Esophagus squamous epithelium (tissue), 5 donors: ENCODE results near the gene ZBED5. TPM values are rescaled to one million over a fixed set of nuclear protein-coding genes. Genes with fewer than 3 reads are reported as not detected.

Source experiments
- DNase-seq: peaks from one replicate; lab custom pipeline; 2025; lab: John Stamatoyannopoulos, UW
- H3K27ac ChIP-seq, 4 donors: fragments of 200-600 bp; sonication (generic); one replicate each; pipeline ENCODE4 v1.5.1; 2016 to 2019; ENCODE audit warnings: mild to moderate bottlenecking in 1 of 4
- H3K27me3 ChIP-seq, 4 donors: fragments of 200-600 bp; sonication (generic); 1 replicate in 3 of 4; 2 replicates in 1 of 4; pipeline versions ENCODE4 v1.5.1 to v1.6.0; 2017 to 2021; ENCODE audit warnings: antibody characterized with exemption in 1 of 4
- H3K36me3 ChIP-seq, 3 donors: fragments of 200-600 bp; sonication (generic); one replicate each; pipeline ENCODE4 v1.5.1; 2016 to 2019
- H3K4me1 ChIP-seq, 3 donors: fragments of 200-600 bp; sonication (generic); one replicate each; pipeline ENCODE4 v1.5.1; 2017 to 2019
- H3K4me3 ChIP-seq, 4 donors: fragments of 200-600 bp; sonication (generic); 1 replicate in 3 of 4; 2 replicates in 1 of 4; pipeline ENCODE4 v1.5.1; 2016 to 2019; ENCODE audit warnings: mild to moderate bottlenecking in 2 of 4, moderate library complexity in 1 of 4
- H3K9me3 ChIP-seq, 3 donors: fragments of 200-600 bp; sonication (generic); one replicate each; pipeline ENCODE4 v1.5.1; 2016 to 2019
- POLR2A ChIP-seq, 4 donors: fragments of 450-650 bp; IDR thresholded peaks; one replicate each; pipeline ENCODE4 v1.6.1; 2017; ENCODE audit warnings: antibody characterized with exemption in 4 of 4, mild to moderate bottlenecking in 4 of 4, moderate library complexity in 3 of 4
- WGBS, 2 donors: methylation state at CpG; one replicate each; pipeline ENCODE4 v1.1.5; 2018; 5-methylcytosine and 5-hydroxymethylcytosine counted together
- intact Hi-C: fragments of 100-400 bp; cut with DNase I; formaldehyde crosslinking; loops from one replicate; pipeline ENCODE4 v1.15.0; 2022
- total RNA-seq, 4 donors: library from RNA; depleted of rRNA; stranded (reverse); fragments of >200 nt; gene quantifications; one replicate each; pipeline ENCODE4 v1.1.0, GENCODE V29; 2016
- TF ChIP-seq, protein P1 (sequence below), 6 experiments: fragments of 450-650 bp in 4 of 6; fragments of 200-600 bp in 2 of 6; sonication (generic) in 2 of 6; IDR thresholded peaks; one replicate each; pipeline ENCODE4 v1.5.1; 2016 to 2019; ENCODE audit warnings: antibody characterized with exemption in 6 of 6, mild to moderate bottlenecking in 4 of 6, moderate library complexity in 4 of 6
- donor health status: DM: yes; HTN: yes; CAD: no.

Gene ZBED5
- total RNA-seq, 4 donors from 2014 or later: 13.4 to 39.5 (median 25.0) TPM

DNA sequence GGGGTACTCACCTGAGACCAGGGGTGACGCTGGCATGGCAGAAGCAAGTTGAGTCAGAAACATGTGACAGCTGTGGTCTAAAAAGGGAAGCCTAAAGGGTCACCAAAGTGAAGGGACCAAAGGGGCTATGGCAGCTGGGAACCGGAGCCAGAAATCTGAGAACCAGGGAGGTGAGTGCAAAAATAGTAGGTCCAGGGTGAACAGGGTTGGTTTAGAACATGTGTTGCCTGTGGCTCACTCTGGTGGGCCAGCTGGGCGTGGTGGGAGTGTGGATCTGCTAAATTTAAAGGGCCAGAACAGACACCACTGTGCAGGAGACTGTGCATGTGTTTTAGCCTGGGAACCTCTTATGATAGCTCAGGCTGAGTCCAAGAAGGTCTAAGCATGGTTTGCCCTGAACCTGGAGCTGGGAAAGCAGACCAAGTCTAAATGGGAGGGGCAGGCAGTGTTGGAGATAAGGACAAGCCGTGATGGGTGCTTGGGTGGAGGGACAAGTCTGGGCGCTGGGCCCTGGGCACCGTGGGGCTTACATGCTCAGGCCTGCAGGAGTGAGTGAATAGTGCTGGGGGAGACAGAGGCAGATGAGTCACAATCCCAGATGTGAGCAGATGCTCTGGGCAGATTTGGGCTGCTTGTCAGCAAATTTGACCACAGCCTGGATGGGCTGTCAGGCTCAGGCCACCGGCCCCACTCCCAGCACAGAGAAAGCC is 41.4 kb upstream of the ZBED5 start:
- H3K4me1 ChIP-seq: peaks cover 47 to 92% (median 61%) of the 10 kb centered on the region in 3 donors
- 23 to 41% methylated on average over 5 to 7 of the region's 7 CpGs for WGBS, 2 donors

GRCh38 chr11:10898763-10899025 is 40.8 kb upstream of the ZBED5 start:
- Histone ChIP-seq H3K4me1 (peaks cover 47 to 97% (median 66%) of the 10 kb centered on the region in 3 donors), H3K36me3 (no peaks in the 10 kb centered on the region), H3K9me3 (no peaks in the 10 kb centered on the region), H3K27me3 (no peaks in the 10 kb centered on the region), H3K27ac (peak overlapping the region; percentile 90 to 97 (median 95)), H3K4me3 (no peak overlapping the region)
- no peak for DNase-seq
- 79 to 83% methylated on average over 4 of the region's 4 CpGs for WGBS, 2 donors
- TF ChIP-seq, protein P1, sequence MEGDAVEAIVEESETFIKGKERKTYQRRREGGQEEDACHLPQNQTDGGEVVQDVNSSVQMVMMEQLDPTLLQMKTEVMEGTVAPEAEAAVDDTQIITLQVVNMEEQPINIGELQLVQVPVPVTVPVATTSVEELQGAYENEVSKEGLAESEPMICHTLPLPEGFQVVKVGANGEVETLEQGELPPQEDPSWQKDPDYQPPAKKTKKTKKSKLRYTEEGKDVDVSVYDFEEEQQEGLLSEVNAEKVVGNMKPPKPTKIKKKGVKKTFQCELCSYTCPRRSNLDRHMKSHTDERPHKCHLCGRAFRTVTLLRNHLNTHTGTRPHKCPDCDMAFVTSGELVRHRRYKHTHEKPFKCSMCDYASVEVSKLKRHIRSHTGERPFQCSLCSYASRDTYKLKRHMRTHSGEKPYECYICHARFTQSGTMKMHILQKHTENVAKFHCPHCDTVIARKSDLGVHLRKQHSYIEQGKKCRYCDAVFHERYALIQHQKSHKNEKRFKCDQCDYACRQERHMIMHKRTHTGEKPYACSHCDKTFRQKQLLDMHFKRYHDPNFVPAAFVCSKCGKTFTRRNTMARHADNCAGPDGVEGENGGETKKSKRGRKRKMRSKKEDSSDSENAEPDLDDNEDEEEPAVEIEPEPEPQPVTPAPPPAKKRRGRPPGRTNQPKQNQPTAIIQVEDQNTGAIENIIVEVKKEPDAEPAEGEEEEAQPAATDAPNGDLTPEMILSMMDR (IDR thresholded peaks at IDR 0.05): no peak
- TF ChIP-seq POLR2A (IDR thresholded peaks at IDR 0.05): no peak
- intact Hi-C loops: no loop called here

More for the DNA sequence above, 41.4 kb upstream of the ZBED5 start:
- Histone ChIP-seq H3K9me3 (no peaks in the 10 kb centered on the region), H3K4me3 (peak overlapping the region in 2 of 4 donors; percentile 22 to 42), H3K27ac (peak overlapping the region; percentile 90 to 97 (median 95)), H3K36me3 (no peaks in the 10 kb centered on the region), H3K27me3 (no peaks in the 10 kb centered on the region)
- TF ChIP-seq, protein P1 (IDR thresholded peaks at IDR 0.05): no peak
- TF ChIP-seq POLR2A (IDR thresholded peaks at IDR 0.05): peak in 2 of 4 donors; percentile 3 to 27
- DNase-seq: no peak
- intact Hi-C loops: no loop called here

DNA sequence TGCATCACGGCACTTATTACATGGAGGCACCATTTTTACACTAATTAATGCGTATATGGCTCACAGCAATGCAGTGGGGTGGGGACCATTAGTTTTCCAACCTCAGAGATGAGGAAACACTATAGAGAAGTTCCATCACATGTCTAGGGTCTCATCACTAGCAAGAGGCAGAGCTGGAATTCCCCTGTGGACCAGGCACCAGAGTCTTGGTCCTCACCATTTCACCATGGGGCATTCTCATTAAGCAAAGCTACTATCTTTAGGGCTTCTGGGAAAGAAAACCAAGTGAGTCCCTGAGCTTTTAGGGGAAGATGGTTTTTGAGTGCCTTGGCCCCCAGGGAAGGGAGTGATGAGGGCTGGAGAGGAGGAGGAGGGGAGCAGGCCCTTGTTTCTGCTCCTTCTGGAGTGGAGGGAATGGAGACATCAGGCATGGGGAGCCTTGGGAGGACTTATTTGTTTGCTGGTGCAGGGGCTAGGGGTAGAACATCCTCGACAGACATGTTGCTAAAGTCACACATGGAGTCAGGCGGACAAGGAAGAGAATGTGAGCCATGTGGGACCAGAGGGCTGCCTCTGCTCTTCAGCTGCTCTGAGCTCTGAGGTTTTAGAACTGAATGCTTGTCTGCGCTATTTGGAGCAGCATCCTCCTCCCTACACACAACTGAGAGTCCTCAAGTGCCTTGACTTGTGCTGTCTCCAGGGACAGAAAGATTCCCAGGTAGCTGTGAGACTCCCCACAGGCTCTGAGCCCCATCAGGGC is 40.3 kb upstream of the ZBED5 start:
- DNase-seq: no peak
- intact Hi-C loops: no loop called here
- 85 to 92% methylated on average over 2 to 5 of the region's 5 CpGs for WGBS, 2 donors
- H3K9me3 ChIP-seq: no peaks in the 10 kb centered on the region
- no peak for TF ChIP-seq POLR2A (IDR thresholded peaks at IDR 0.05)
- TF ChIP-seq, protein P1 (IDR thresholded peaks at IDR 0.05): no peak
- H3K27me3 ChIP-seq: no peaks in the 10 kb centered on the region
- H3K27ac ChIP-seq: peak overlapping the region; percentile 90 to 97 (median 95)
- H3K4me3 ChIP-seq: no peak overlapping the region
- no peaks in the 10 kb centered on the region for H3K36me3 ChIP-seq
- peaks cover 47 to 100% (median 64%) of the 10 kb centered on the region in 3 donors for H3K4me1 ChIP-seq

DNA sequence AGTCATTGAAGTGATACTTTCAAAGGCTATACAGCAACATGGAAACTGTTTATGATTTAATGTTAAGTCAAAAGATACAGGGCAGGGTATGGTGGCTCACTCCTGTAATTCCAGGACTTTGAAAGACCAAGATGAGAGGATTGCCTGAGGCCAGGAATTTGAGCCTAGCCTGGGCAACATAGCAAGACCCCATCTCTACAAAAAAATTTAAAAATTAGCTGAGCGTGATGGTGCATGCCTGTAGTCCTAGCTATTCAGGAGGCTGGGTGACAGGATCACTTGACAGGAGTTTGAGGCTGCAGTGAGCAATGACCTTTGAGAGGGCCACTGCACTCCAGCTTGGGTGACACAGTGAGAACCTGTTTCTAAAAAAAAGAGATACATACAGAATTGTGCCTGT is 39.3 kb upstream of the ZBED5 start:
- peaks cover 43 to 91% (median 54%) of the 10 kb centered on the region in 3 donors for H3K4me1 ChIP-seq
- TF ChIP-seq, protein P1 (IDR thresholded peaks at IDR 0.05): no peak
- TF ChIP-seq POLR2A (IDR thresholded peaks at IDR 0.05): no peak
- intact Hi-C loops: no loop called here
- peak overlapping the region; percentile 57 to 81 (median 72) for H3K27ac ChIP-seq
- no peaks in the 10 kb centered on the region for H3K9me3 ChIP-seq
- no peak overlapping the region for H3K4me3 ChIP-seq
- no peak for DNase-seq
- WGBS, 2 donors: 89 to 100% methylated on average over 1 of the region's 1 CpG
- H3K27me3 ChIP-seq: no peaks in the 10 kb centered on the region
- no peaks in the 10 kb centered on the region for H3K36me3 ChIP-seq

DNA sequence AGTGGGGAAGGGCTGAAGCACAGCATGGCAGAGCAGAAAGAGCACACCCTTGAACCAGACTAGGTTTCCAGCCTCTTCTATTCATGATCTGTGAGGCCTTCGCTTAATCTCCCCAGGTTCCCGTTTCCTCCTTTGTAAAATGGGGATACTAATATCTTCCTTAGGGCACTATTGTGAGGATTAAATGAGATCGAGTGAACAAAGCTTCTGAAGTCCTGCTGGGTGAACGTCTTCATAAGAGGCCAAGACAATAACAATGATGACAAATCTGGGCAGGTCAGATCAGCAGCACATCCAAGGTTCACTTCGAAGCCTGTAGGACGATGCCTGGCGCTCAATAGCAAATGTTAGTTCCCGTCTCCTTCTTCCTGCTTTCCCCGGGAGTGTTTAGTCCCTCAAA is 38.6 kb upstream of the ZBED5 start:
- TF ChIP-seq, protein P1 (IDR thresholded peaks at IDR 0.05): no peak
- TF ChIP-seq POLR2A (IDR thresholded peaks at IDR 0.05): no peak
- WGBS, 2 donors: 34 to 47% methylated on average over 9 of the region's 9 CpGs
- Histone ChIP-seq H3K27me3 (no peaks in the 10 kb centered on the region), H3K9me3 (no peaks in the 10 kb centered on the region), H3K36me3 (no peaks in the 10 kb centered on the region), H3K4me3 (no peak overlapping the region), H3K4me1 (peaks cover 43 to 84% (median 49%) of the 10 kb centered on the region in 3 donors), H3K27ac (peak overlapping the region; percentile 57 to 81 (median 72))
- intact Hi-C loops: no loop called here
- DNase-seq: no peak
